Mucosa of descending colon (tissue), 3 donors: ENCODE data around the gene GSE1. TPM values are rescaled to one million over a fixed set of nuclear protein-coding genes. Genes with fewer than 3 reads are reported as not detected.
A peak's percentile ranks its signal among the peaks of the same experiment; 100 is the strongest.

Experiments
- ATAC-seq: fragments of 200-7000 bp; cut with Tn5 transposase; one replicate; pipeline ENCODE4 v1.9.1; 2020; ENCODE audit warnings: mild to moderate bottlenecking, moderate library complexity
- DNase-seq, 3 donors: peaks; one replicate each; pipeline ENCODE4 v3.0.0-alpha.2; 2020
- H3K36me3 ChIP-seq: fragments of 200-600 bp; one replicate; pipeline ENCODE4 v1.8.0; 2021; ENCODE audit warnings: low read depth, mild to moderate bottlenecking
- H3K4me1 ChIP-seq: fragments of 200-600 bp; one replicate; pipeline ENCODE4 v1.8.0; 2021; ENCODE audit warnings: low read depth, mild to moderate bottlenecking
- H3K4me3 ChIP-seq: fragments of 200-600 bp; one replicate; pipeline ENCODE4 v1.8.0; 2021; ENCODE audit warnings: mild to moderate bottlenecking
- H3K9me3 ChIP-seq: fragments of 200-600 bp; one replicate; pipeline ENCODE4 v1.8.0; 2021; ENCODE audit warnings: mild to moderate bottlenecking
- intact Hi-C, 2 donors: fragments of 100-400 bp; cut with DNase I in 1 of 2; cut with micrococcal nuclease in 1 of 2; formaldehyde crosslinking; loops; one replicate each; pipeline versions ENCODE4 v1.11.0 to v1.11.1; 2022; cut with DNase I, micrococcal nuclease
- total RNA-seq, 3 donors: library from RNA; stranded (reverse); fragmentation: NEBNext Ultra II Directional in 2 of 3; extraction: Animal tissue kit (Norgen Biotek cat#: 25700) in 2 of 3; gene quantifications; one replicate each; pipeline versions ENCODE4 v1.2.1 to v1.2.4, GENCODE V29; 2021 to 2023
- TF ChIP-seq, protein P1 (sequence below): fragments of 200-600 bp; IDR thresholded peaks from one replicate; pipeline ENCODE4 v1.8.0; 2022; ENCODE audit warnings: antibody characterized with exemption, mild to moderate bottlenecking
- donor health status: DM: no; HTN: no; CAD: no; lungs with moderate emphysema.
- donor health status: DM: no; HTN: no; CAD: no.
- donor health status: DM: no; HTN: yes; CAD: no.

GSE1 gene
- total RNA-seq, 3 donors from 2014 or later: 107 to 122 (median 107) TPM

GRCh38 chr16:85580684-85581083, 32.4 kb upstream of the GSE1 start:
- Histone ChIP-seq H3K9me3 (no peaks in the 10 kb centered on the region), H3K4me1 (peaks cover 29% of the 10 kb centered on the region), H3K4me3 (no peak overlapping the region), H3K36me3 (no peaks in the 10 kb centered on the region)
- intact Hi-C loops: no loop called here
- DNase-seq (no peak), ATAC-seq (no peak)
- TF ChIP-seq, protein P1, sequence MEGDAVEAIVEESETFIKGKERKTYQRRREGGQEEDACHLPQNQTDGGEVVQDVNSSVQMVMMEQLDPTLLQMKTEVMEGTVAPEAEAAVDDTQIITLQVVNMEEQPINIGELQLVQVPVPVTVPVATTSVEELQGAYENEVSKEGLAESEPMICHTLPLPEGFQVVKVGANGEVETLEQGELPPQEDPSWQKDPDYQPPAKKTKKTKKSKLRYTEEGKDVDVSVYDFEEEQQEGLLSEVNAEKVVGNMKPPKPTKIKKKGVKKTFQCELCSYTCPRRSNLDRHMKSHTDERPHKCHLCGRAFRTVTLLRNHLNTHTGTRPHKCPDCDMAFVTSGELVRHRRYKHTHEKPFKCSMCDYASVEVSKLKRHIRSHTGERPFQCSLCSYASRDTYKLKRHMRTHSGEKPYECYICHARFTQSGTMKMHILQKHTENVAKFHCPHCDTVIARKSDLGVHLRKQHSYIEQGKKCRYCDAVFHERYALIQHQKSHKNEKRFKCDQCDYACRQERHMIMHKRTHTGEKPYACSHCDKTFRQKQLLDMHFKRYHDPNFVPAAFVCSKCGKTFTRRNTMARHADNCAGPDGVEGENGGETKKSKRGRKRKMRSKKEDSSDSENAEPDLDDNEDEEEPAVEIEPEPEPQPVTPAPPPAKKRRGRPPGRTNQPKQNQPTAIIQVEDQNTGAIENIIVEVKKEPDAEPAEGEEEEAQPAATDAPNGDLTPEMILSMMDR: no peak

- ATAC-seq (no peak), DNase-seq (no peak)
- no peak overlapping the region for H3K4me3 ChIP-seq
- peaks cover 14% of the 10 kb centered on the region for H3K4me1 ChIP-seq
- H3K9me3 ChIP-seq: no peaks in the 10 kb centered on the region
- TF ChIP-seq, protein P1: no peak
- H3K36me3 ChIP-seq: no peaks in the 10 kb centered on the region
- intact Hi-C loops: no loop called here
Observed at GRCh38 chr16:85582229-85582991, 30.7 kb upstream of the GSE1 start.

DNA sequence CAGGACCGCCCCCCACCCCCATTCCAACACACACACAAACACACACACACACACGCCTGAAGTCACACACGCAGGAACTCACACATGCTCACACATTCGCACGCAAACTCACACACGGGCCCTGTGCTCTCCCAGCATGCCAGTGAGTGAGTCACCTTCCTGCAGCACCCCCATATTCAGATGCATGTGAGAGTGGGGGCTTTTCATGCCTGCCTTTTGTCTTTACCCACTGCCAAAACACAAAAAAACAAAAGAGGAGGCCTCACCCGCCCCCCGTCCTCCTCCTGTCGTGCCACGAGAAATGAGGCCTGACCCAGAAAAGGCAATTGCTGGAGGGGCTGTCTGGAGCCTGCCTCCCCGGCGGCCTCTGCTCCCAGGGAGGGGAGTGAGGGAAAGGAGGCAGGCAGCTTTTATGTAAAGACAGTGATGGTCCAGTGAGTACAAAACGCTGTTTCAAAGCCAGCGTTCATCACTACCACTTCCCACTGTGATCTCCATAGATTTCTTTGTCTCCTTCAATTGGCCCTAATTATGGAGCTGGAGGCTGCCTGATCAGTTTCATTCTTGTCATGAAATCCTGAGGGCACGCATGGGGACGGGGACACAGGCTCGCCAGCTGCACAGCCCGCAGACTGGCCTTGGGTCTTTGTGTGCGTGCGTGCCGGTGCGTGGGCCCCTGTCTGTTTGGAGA, 29.5 kb upstream of the GSE1 start:
- Histone ChIP-seq H3K4me1 (peaks cover 10% of the 10 kb centered on the region), H3K36me3 (no peaks in the 10 kb centered on the region), H3K4me3 (no peak overlapping the region), H3K9me3 (no peaks in the 10 kb centered on the region)
- DNase-seq (no peak), ATAC-seq (no peak)
- TF ChIP-seq, protein P1: no peak
- intact Hi-C loops: no loop called here

DNA sequence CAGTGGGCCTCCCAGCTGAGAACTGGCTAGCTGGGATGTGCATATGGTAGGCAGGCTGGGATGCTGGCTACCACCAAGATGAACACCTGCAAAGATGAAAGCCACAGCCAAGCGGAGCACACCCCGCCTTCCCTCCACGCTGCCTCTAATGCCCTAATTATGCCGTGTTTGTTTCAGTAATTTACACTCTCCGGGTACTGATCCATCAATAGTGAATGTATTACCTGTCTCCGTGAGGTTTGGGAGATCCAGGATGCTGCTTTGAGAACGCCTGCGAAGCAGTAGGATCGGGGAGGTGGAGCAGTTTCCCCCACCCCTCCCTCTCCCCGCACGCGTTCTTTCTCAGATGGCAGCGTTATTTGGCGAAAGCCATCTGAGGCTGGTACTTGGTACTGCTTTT, 28.9 kb upstream of the GSE1 start:
- no peak overlapping the region for H3K4me3 ChIP-seq
- H3K4me1 ChIP-seq: peaks cover 5% of the 10 kb centered on the region
- H3K36me3 ChIP-seq: no peaks in the 10 kb centered on the region
- TF ChIP-seq, protein P1: no peak
- intact Hi-C loops: no loop called here
- DNase-seq (no peak), ATAC-seq (no peak)
- no peaks in the 10 kb centered on the region for H3K9me3 ChIP-seq

GRCh38 chr16:85584819-85585282, 28.3 kb upstream of the GSE1 start:
- DNase-seq: no peak
- Histone ChIP-seq H3K4me1 (peaks cover 3% of the 10 kb centered on the region), H3K4me3 (no peak overlapping the region), H3K36me3 (no peaks in the 10 kb centered on the region), H3K9me3 (no peaks in the 10 kb centered on the region)
- TF ChIP-seq, protein P1: no peak
- intact Hi-C loops: no loop called here
- peak; percentile 15 for ATAC-seq
